ENCODE results near the gene ARHGAP10. TPM values are rescaled to one million over a fixed set of nuclear protein-coding genes. Genes with fewer than 3 reads are reported as not detected.

ARHGAP10 gene
- total RNA-seq, 1 donor from 2014 or later: 25.5 TPM

DNA sequence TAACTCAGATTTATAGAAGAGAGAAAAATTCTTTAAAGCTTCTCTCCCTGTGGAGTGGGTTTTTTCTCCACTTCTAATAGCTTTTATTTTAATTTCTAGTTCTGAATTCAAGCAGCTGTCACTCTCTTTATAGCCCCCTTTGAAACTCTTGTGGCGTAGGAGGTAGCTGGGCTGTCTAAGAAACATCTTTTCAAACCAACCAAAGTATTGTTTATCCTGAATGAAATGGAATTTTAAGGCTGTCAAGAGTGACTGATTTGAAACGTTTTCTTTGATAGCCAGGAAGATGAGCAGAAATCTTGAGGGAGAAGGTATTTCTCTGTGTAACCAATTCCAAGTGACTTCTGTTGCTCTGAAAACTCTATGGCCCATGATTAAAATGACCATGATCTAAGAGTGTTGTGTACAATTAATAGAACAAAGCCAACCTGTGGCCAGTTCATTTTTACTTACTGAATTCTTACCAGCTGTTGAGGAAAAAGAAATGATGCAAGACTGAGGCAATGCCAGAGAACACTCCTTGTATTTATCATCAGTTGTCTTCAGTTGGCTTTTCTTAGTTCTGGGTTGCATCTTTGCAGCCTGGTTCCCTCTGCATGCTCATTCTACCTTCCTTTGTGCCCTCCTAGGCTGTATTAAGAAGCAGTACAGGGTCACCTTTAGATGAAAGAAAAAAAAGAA lies 298.4 kb downstream of the ARHGAP10 start:
- H3K4me3 Mint-ChIP-seq: no peak overlapping the region
- no peak for DNase-seq (ENCODE audit: extremely low spot score, unreplicated experiment)
- H3K4me1 Mint-ChIP-seq (ENCODE audit: unreplicated experiment): peaks cover 13% of the 10 kb centered on the region
- no peaks in the 10 kb centered on the region for H3K27me3 Mint-ChIP-seq
- peaks cover 28% of the 10 kb centered on the region for H3K36me3 Mint-ChIP-seq
- peak overlapping the region; percentile 71 for H3K27ac Mint-ChIP-seq
- TF ChIP-seq, protein P1, sequence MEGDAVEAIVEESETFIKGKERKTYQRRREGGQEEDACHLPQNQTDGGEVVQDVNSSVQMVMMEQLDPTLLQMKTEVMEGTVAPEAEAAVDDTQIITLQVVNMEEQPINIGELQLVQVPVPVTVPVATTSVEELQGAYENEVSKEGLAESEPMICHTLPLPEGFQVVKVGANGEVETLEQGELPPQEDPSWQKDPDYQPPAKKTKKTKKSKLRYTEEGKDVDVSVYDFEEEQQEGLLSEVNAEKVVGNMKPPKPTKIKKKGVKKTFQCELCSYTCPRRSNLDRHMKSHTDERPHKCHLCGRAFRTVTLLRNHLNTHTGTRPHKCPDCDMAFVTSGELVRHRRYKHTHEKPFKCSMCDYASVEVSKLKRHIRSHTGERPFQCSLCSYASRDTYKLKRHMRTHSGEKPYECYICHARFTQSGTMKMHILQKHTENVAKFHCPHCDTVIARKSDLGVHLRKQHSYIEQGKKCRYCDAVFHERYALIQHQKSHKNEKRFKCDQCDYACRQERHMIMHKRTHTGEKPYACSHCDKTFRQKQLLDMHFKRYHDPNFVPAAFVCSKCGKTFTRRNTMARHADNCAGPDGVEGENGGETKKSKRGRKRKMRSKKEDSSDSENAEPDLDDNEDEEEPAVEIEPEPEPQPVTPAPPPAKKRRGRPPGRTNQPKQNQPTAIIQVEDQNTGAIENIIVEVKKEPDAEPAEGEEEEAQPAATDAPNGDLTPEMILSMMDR (conservative IDR thresholded peaks at IDR 0.05): no peak
- H3K9me3 Mint-ChIP-seq: peaks cover 13% of the 10 kb centered on the region

DNA sequence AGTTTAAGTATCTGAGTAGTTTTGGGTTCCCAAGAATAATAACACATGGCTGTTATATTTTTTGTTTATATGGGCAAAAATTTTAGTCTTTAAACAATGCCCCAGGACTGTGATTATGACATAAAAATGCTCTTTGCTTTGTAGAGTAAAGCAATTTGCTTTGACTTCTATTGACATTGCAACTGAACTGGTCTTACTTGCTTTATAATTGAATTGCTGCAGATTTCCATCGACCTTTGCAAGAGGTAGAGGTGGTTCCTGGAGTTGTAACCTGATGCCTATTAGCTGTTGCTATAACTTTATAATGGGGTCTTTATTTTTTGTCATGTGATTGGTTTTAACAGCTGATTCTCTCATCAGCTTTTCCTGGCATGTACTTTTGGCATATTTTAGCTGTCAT lies 302.9 kb downstream of the ARHGAP10 start:
- H3K4me1 Mint-ChIP-seq (ENCODE audit: unreplicated experiment): peaks cover 16% of the 10 kb centered on the region
- TF ChIP-seq, protein P1 (conservative IDR thresholded peaks at IDR 0.05): no peak
- H3K27ac Mint-ChIP-seq: peak overlapping the region; percentile 42
- no peaks in the 10 kb centered on the region for H3K9me3 Mint-ChIP-seq
- no peaks in the 10 kb centered on the region for H3K27me3 Mint-ChIP-seq
- DNase-seq (ENCODE audit: extremely low spot score, unreplicated experiment): no peak
- H3K4me3 Mint-ChIP-seq: peak overlapping the region; percentile 16
- H3K36me3 Mint-ChIP-seq: peaks cover 4% of the 10 kb centered on the region

DNA sequence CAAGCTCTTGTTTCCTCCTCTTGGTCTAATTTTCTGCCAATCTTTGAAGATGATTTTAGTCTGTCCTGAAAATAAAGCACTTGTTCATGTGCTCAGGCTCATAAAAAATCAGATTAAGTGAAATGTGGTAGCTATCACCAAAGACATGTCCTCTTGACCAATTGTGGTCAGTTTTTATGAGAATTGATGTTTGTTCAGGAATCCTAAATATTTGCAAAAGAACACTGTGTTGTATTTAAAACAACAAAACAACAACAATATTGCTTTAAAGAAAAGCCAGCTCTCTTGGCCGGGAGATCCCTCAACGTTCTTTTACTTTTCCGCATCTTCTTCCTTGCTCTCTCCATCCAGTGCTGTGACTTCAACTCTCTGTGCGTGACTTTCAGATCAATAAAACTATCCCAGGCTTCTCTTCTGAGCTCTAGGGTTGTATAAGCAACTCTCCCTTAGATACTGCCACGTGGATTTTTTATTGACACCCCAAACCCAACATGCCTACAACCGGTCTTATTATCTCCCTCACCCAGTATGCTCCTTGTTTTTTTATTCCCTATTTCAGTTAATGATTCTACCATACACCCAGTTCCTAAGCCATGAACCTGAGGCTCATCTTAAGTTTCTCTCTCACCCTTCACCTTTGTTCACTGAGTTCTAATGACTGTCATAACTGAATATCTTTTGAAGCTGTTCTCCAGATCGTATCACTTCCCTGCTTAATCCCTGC lies 309.9 kb downstream of the ARHGAP10 start:
- H3K27ac Mint-ChIP-seq: no peak overlapping the region
- peaks cover 4% of the 10 kb centered on the region for H3K36me3 Mint-ChIP-seq
- peaks cover 5% of the 10 kb centered on the region for H3K4me1 Mint-ChIP-seq (ENCODE audit: unreplicated experiment)
- no peaks in the 10 kb centered on the region for H3K27me3 Mint-ChIP-seq
- H3K9me3 Mint-ChIP-seq: no peaks in the 10 kb centered on the region
- TF ChIP-seq, protein P1 (conservative IDR thresholded peaks at IDR 0.05): no peak
- DNase-seq (ENCODE audit: extremely low spot score, unreplicated experiment): no peak
- no peak overlapping the region for H3K4me3 Mint-ChIP-seq

DNA sequence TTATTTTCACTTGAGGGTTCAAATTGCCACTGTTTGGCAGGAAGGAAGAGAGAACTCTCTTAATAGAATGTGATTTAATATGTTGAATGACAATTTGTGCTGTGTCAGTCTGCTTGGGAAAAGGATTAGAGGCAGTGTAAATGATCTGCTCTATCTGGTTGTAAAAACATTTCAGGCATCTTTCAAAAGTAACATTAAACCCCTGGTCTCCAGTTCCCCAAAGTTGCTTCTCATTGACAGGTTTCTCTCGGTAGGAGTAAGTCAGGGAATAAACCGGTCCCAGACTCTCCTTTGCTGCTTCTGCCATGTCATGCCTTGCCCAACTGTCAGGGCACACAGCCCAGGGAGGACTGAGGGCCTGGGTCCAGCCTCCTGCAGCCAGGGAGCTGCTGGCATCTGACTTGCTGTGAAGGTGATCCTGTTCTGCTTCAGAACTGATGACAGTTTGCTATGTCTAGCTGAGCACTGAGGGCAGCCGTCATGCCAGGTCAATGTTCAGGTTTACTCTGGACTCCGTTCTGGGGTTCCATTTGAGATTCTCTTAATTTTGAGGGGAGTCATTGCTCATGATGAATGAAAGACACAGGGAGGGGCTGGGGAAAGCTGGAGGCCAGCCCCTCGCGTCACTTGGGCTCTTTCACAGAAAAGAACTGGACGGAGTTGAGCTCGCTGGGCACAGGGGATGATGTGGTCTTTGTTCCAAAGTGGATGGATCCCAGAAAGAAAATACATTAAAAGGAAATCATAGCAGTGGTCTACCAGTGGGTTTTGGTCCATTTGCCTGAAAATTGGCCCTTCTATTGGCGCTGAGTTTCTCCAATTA lies 312.4 kb downstream of the ARHGAP10 start:
- Mint-ChIP-seq H3K36me3 (peaks cover 6% of the 10 kb centered on the region), H3K4me1 (ENCODE audit: unreplicated experiment) (peaks cover 17% of the 10 kb centered on the region), H3K9me3 (no peaks in the 10 kb centered on the region), H3K27ac (no peak overlapping the region), H3K27me3 (no peaks in the 10 kb centered on the region), H3K4me3 (no peak overlapping the region)
- DNase-seq (ENCODE audit: extremely low spot score, unreplicated experiment): no peak
- TF ChIP-seq, protein P1 (conservative IDR thresholded peaks at IDR 0.05): no peak

DNA sequence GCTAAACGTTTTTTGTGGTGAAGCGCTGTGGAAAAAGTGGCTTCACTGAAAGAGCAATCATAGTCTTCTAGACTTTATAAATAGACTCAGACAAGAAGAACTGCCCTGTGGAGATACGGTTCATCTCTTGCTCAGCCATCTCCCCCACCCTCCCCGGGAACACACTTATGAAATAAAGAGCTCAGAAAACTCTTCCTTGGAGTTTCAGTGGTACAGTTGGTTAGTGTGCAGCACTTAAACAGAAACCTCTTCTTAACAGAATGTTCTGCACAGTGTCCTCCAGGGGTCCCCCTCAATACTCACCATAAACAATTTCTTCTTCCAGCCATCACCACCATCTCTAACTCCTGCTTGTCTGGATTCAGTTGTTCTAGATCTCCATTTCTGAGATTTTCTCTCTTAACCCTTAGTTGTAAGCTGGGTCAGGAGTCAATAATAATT lies 313.0 kb downstream of the ARHGAP10 start:
- H3K9me3 Mint-ChIP-seq: no peaks in the 10 kb centered on the region
- H3K27ac Mint-ChIP-seq: no peak overlapping the region
- H3K27me3 Mint-ChIP-seq: no peaks in the 10 kb centered on the region

More for the DNA sequence above, 313.0 kb downstream of the ARHGAP10 start:
- DNase-seq (ENCODE audit: extremely low spot score, unreplicated experiment): no peak
- H3K4me3 Mint-ChIP-seq: no peak overlapping the region
- peaks cover 18% of the 10 kb centered on the region for H3K4me1 Mint-ChIP-seq (ENCODE audit: unreplicated experiment)
- TF ChIP-seq, protein P1 (conservative IDR thresholded peaks at IDR 0.05): peak; percentile 27
- peaks cover 6% of the 10 kb centered on the region for H3K36me3 Mint-ChIP-seq
